GM19397 (cell line): ENCODE data around the gene SIMC1.

Experiments
- ATAC-seq: cut with Tn5 transposase; IDR thresholded peaks from one replicate; pipeline ENCODE4 v1.9.1; 2021; ENCODE audit warnings: mild to moderate bottlenecking, moderate library complexity; ENCODE audit not compliant: unreplicated experiment

The SIMC1 gene

DNA sequence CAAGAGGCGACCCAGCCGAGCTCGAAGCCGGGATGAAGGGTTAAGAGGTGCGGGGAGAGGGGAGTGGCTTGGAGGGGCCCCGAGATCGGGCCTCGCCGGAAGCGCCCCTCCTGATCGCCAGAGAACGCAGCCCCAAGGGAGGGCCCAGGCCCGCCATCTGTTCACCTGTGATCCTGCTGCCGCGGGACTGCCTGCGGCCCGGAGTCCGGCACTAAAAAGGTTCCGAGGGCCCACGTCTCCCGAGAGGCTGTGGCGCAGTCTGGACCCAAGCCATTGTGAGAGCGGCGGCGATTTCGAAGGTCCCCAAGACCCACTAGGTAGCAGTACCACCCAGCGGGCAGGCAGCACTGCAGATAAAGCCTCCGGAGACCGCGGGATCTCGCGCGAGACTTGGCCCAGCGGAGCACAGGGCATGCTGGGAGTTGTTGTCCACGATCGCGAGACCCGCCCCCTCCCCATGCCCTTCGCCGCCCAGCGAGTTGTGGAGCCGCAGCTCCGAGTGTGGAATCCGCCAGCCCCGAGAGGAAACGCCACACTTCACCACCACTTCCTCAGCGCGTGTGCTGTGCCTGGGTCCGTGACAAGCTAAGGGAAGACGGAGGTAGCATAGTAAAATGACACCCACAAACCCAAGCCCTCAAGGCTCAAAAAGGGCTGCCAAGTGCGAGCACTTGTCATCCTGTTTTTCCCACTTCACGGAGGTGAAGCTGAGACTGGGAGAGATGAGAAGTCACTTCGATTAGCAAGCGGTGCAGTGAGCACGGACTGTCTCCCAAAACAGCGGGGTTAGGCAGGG is 123.4 kb downstream of the SIMC1 start, which contains the start of gene KIAA1191:
Gene KIAA1191, minus strand, starts transcription at position 328 of the 796 bp plus-strand sequence. CDS start 2,256 bp downstream, outside the sequence.
- peak; percentile 87 for ATAC-seq

- no peak for ATAC-seq
Measured at GRCh38 chr5:176362233-176362490, 123.9 kb downstream of the SIMC1 start.

GRCh38 chr5:176364765-176365350 is 126.6 kb downstream of the SIMC1 start:
- no peak for ATAC-seq

DNA sequence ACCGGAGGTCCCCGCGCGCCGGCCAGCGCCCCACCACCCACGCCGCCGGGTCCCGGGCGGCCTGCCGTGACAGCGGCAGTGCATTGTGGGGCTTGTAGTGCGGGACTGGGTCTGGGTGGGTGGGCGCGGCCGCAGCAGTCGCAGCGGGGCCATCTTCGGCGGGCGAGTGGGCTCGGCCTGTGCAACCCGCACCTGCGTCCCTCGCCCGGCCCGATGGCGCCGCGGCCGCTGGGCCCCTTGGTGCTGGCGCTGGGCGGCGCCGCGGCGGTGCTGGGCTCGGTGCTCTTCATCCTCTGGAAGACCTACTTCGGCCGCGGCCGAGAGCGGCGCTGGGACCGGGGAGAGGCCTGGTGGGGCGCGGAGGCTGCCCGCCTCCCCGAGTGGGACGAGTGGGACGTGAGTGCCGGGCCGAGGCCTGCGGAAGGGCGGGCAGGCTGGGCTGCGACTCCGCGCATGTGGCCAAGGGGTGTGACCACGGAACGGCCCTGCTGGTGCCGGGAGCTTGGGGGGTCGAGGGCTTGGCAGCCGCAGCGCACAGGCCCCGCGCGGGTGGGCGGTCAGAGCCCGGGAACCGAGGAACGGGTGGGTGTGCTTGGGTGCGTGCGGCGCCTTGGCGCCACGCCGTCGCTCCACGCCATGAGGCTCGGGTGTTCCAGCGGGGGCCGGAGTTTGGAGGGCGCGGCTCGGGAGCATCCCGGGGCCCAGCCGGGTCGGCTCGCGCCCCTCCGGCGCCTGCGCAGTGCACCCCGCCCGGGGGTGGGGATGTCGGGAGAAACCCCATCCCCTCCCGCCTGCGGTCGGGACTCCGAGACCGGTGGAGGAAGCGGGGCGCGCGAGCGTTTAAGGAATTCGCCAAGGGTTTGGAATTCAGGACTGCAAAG is 127.4 kb downstream of the SIMC1 start, which contains the start of gene ARL10:
Gene ARL10, plus strand, starts transcription at position 137 of the 881 bp plus-strand sequence. Its CDS starts 77 bp downstream, at position 214.
- ATAC-seq, result peak; percentile 36

DNA sequence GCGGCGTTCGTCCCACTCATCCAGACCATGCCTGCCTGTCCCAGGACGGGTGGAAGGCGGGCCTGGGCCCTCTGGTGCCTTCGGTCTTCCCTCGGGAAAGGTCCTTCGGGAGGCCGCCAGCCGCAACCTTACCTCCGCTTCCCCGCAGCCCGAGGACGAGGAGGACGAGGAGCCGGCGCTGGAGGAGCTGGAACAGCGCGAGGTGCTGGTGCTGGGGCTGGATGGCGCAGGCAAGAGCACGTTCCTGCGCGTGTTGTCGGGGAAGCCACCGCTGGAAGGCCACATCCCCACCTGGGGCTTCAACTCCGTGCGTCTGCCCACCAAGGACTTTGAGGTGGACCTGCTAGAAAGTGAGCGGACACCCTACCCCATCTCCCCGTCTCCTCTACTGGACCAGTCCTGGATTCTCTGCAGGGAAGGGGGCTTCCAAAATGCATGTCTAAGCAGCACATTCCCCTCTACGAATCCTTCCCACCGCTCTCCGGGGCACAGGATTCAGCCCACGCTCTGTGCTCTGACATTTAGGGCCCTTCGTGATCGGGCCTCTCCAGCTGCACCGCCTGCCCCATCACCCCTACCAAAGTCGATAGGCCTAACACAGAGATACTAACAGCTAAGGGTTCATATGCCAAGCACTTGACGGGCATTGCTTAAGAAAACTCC is 128.1 kb downstream of the SIMC1 start:
- ATAC-seq, result no peak

GRCh38 chr5:176368726-176369125 is 130.5 kb downstream of the SIMC1 start:
- ATAC-seq, result no peak

DNA sequence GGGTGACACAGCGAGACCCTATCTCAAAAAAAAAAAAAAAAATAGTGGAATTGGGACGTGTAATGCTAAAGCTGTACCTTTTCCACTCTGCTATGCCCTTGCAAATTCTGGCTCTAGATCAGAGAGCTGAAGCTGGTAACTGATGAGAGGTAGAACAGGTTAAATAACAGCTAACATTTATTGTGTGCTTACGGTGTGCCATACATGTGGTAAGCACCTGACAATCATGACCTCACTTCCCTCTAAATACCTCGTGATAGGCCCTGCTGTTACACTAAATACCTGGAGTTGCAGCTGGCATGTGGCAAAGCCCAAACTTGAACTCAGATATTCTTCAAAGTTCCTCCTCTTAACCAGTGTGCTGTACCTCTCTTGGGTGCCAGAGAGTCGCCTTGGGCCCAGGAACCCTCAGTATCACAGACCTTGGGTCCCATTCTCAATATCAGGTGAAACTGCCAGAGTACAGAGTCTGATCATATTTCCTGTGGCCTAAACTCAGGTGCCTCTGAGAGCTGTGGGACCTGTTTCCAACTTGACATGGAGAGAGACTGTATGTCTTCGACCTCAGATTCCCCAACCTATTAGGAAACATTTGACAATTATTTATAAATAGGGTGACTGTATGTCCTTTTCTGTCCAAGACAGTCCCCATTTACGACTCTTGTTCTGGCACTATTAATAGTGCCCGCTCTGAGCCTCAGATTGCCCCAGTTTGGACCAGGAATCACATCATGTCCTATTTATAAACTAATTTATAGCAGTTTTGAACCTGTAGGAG is 131.9 kb downstream of the SIMC1 start:
- no peak for ATAC-seq

DNA sequence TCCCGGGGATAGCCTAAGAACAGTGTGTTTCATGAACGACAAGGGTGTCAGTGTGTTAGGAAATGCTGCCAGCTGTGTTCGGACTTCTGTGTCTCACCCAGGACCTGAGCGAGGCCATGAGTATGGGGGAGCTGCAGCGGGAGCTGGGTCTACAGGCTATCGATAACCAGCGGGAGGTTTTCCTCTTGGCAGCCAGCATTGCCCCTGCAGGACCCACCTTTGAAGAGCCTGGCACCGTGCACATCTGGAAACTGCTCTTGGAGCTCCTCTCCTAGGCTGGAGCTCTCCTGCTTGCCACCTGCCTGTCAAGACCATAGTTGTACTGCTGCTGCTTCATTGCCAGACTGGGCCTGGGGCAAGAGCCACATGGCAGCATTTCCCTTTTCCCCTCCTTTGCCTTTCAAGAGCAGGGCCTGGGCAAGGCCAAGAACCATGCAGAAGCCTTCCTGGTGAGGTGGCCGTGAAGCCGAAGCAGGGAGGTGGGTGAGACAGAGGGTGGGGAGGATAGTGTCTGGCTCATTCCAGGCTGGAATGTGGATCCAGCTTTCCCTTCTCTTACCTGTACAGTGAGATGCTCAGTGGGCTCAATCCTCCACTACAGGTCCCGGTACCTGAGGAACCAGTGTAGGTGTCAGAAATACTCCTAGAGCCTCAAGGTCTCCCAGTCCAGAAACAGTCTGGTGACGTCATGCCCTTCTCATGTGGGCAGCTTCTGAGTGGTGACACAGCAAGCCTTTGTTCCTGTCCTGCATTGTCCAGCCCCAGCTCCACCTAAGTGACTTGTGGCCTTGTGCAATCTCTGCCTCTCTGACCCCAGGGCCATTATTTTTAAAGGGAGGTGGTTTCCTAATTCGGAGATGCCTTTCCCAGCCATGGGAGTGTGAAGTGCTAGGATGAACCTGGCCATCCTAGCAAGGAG is 133.7 kb downstream of the SIMC1 start:
- no peak for ATAC-seq

DNA sequence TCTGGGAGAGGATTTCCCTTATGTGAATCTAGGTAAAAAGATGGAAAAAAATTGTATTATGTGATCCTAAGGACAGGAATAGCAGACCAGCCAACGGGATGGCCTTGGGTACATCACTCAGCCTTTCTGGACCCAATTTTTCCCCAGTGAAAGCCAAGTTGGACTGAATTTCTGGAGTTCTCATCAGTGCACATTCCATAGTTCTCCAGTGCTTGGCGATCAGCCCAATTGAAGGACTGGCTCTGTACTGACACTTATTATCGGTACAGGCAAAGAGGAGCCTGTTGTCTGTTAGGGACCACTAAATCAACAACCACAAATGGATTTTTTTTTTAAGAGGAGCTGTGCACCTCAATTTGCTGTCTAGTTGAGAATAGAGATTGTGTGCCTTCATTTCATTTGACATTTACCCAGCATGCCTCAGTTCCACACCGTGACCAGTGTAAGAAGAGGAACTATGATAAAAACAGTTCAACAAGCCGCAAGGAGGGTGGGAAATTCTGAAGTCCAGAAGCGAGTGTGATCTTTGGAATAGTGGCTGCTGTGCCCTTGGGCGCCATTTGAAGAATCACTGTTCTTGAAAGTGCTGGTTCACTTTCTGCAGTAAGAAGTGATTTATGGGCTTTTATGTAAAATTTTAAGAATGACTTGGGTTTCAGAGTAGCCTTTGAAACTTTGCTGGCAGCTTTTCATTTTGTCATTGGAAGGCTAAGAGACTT is 135.0 kb downstream of the SIMC1 start:
- ATAC-seq, result no peak

GRCh38 chr5:176379881-176380280 is 141.7 kb downstream of the SIMC1 start:
- ATAC-seq, result no peak

- ATAC-seq, result no peak
Measured at GRCh38 chr5:176381423-176381822, 143.2 kb downstream of the SIMC1 start.

- no peak for ATAC-seq
Measured at GRCh38 chr5:176381979-176382378, 143.8 kb downstream of the SIMC1 start.

DNA sequence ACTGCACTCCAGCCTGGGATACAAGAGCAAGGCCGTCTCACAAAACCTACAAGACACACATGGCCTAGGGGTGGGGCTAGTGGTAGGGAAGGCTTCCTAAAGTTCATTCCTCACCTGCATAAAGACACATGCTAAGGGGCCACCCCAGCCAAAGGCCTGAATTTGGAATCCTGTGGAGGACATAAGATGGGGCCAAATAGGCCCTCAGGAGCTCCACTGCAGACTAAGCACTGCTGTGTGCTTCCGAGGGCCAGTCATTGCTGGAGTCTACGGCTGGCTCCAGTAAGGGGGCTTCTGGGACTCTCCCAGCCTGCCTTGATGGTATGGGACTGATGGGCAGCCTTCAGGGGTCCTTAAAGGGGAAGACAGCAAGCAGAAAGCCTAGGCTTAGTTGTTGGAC is 144.5 kb downstream of the SIMC1 start:
- ATAC-seq, result no peak

- ATAC-seq, result no peak
Measured at GRCh38 chr5:176383248-176383905, 145.2 kb downstream of the SIMC1 start.

- ATAC-seq, result no peak
Measured at GRCh38 chr5:176383961-176384360, 145.7 kb downstream of the SIMC1 start.

- no peak for ATAC-seq
Measured at GRCh38 chr5:176384366-176384930, 146.2 kb downstream of the SIMC1 start.

DNA sequence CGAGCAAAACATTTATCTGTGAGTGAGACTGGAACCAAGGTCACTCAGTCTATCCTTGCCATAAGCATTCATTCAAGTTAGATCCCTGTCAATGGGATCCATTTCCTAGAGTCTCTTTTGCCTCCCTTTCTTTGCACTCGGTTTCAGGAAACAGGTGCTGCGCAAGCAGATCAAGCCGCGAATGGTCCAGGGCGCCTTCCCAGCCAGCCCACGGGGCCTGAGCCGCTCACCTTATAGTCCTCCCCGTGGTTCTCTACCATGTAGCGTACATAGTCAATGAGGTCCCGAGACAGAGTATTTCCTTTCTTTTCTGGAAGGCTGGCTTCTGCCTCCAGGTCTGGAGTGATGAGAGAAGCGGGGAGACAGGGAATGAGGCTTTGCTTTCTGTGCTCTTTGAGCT is 146.8 kb downstream of the SIMC1 start:
- ATAC-seq, result no peak

- ATAC-seq, result no peak
Measured at GRCh38 chr5:176386491-176386890, 148.3 kb downstream of the SIMC1 start.
